ENCODE measurements around the gene HS2ST1. TPM values are rescaled to one million over a fixed set of nuclear protein-coding genes. Genes with fewer than 3 reads are reported as not detected.

HS2ST1 gene
- total RNA-seq, 1 donor from 2014 or later = 12.6 TPM

- no peak overlapping the region for H3K4me3 ChIP-seq
These were observed 235.0 kb downstream of the HS2ST1 start for GRCh38 chr1:87149241-87150041.

GRCh38 chr1:87150143-87150542 is 235.7 kb downstream of the HS2ST1 start:
- Histone ChIP-seq H3K36me3 (no peaks in the 10 kb centered on the region), H3K4me3 (no peak overlapping the region), H3K9me3 (replicated peaks) (peaks cover 6% of the 10 kb centered on the region), H3K4me1 (peaks cover 37% of the 10 kb centered on the region), H3K27ac (replicated peaks) (no peak overlapping the region), H3K27me3 (ENCODE audit: low read depth) (no peaks in the 10 kb centered on the region)
- DNase-seq = no peak
- intact Hi-C loops (cut with micrococcal nuclease) = no loop called here
- TF ChIP-seq CTCF (IDR thresholded peaks at IDR 0.05; ENCODE audit: borderline replicate concordance) = no peak

More at GRCh38 chr1:87149241-87150041, 235.0 kb downstream of the HS2ST1 start:
- intact Hi-C loops (cut with micrococcal nuclease) = no loop called here
- H3K36me3 ChIP-seq = no peaks in the 10 kb centered on the region
- no peak for DNase-seq
- peaks cover 37% of the 10 kb centered on the region for H3K4me1 ChIP-seq
- no peak for TF ChIP-seq CTCF (IDR thresholded peaks at IDR 0.05; ENCODE audit: borderline replicate concordance)
- H3K27me3 ChIP-seq (ENCODE audit: low read depth) = no peaks in the 10 kb centered on the region
- H3K27ac ChIP-seq (replicated peaks) = peak overlapping the region; percentile 61
- peaks cover 6% of the 10 kb centered on the region for H3K9me3 ChIP-seq (replicated peaks)

GRCh38 chr1:87151500-87152421 is 237.3 kb downstream of the HS2ST1 start:
- H3K27me3 ChIP-seq (ENCODE audit: low read depth) = no peaks in the 10 kb centered on the region
- H3K36me3 ChIP-seq = no peaks in the 10 kb centered on the region
- intact Hi-C loops (cut with micrococcal nuclease) = no loop called here
- peak; percentile 78 for DNase-seq
- no peaks in the 10 kb centered on the region for H3K9me3 ChIP-seq (replicated peaks)
- peak overlapping the region; percentile 59 for H3K4me3 ChIP-seq
- peak; percentile 70 for TF ChIP-seq CTCF (IDR thresholded peaks at IDR 0.05; ENCODE audit: borderline replicate concordance)
- peak overlapping the region; percentile 73 for H3K27ac ChIP-seq (replicated peaks)
- peaks cover 37% of the 10 kb centered on the region for H3K4me1 ChIP-seq

GRCh38 chr1:87154384-87154783 is 239.9 kb downstream of the HS2ST1 start:
- H3K9me3 ChIP-seq (replicated peaks) = no peaks in the 10 kb centered on the region
- no peak overlapping the region for H3K27ac ChIP-seq (replicated peaks)
- DNase-seq = no peak
- H3K27me3 ChIP-seq (ENCODE audit: low read depth) = no peaks in the 10 kb centered on the region
- peaks cover 32% of the 10 kb centered on the region for H3K4me1 ChIP-seq
- no peaks in the 10 kb centered on the region for H3K36me3 ChIP-seq
- no peak for TF ChIP-seq CTCF (IDR thresholded peaks at IDR 0.05; ENCODE audit: borderline replicate concordance)
- intact Hi-C loops (cut with micrococcal nuclease) = no loop called here
- H3K4me3 ChIP-seq = no peak overlapping the region

GRCh38 chr1:87155170-87155569 is 240.7 kb downstream of the HS2ST1 start:
- no peak for TF ChIP-seq CTCF (IDR thresholded peaks at IDR 0.05; ENCODE audit: borderline replicate concordance)
- intact Hi-C loops (cut with micrococcal nuclease) = no loop called here

More at GRCh38 chr1:87155170-87155569, 240.7 kb downstream of the HS2ST1 start:
- H3K4me3 ChIP-seq = no peak overlapping the region
- H3K36me3 ChIP-seq = no peaks in the 10 kb centered on the region
- no peak for DNase-seq
- no peaks in the 10 kb centered on the region for H3K9me3 ChIP-seq (replicated peaks)
- H3K4me1 ChIP-seq = peaks cover 25% of the 10 kb centered on the region
- no peaks in the 10 kb centered on the region for H3K27me3 ChIP-seq (ENCODE audit: low read depth)
- H3K27ac ChIP-seq (replicated peaks) = no peak overlapping the region
